ENCODE data around the gene EPHA3.

- TF ChIP-seq CTCF (IDR thresholded peaks at IDR 0.05) (no peak), POLR2A (IDR thresholded peaks at IDR 0.05) (no peak)
Measured at GRCh38 chr3:89488800-89489580, 381.6 kb downstream of the EPHA3 start.
